Vagina (tissue), 2 donors: ENCODE measurements around the gene CENPVL3.

Source experiments
- POLR2A ChIP-seq, 2 donors: fragments of 450-650 bp; IDR thresholded peaks; one replicate each; pipeline ENCODE4 v1.6.1; 2017; ENCODE audit warnings: antibody characterized with exemption in 2 of 2, mild to moderate bottlenecking in 2 of 2, moderate library complexity in 2 of 2
- POLR2AphosphoS5 ChIP-seq, 2 donors: sonication (generic); formaldehyde crosslinking; IDR thresholded peaks; one replicate each; pipeline ENCODE4 v1.9.0; 2017; ENCODE audit warnings: antibody characterized with exemption in 2 of 2, mild to moderate bottlenecking in 2 of 2, low read depth in 1 of 2; ENCODE audit not compliant: insufficient read depth in 1 of 2
- TF ChIP-seq, protein P1 (sequence below), 3 experiments: fragments of 450-650 bp in 2 of 3; fragments of 200-600 bp in 1 of 3; sonication (generic) in 1 of 3; IDR thresholded peaks; one replicate each; pipeline ENCODE4 v1.5.1; 2017 to 2019; ENCODE audit warnings: antibody characterized with exemption in 3 of 3, mild to moderate bottlenecking in 2 of 3, moderate library complexity in 2 of 3

DNA sequence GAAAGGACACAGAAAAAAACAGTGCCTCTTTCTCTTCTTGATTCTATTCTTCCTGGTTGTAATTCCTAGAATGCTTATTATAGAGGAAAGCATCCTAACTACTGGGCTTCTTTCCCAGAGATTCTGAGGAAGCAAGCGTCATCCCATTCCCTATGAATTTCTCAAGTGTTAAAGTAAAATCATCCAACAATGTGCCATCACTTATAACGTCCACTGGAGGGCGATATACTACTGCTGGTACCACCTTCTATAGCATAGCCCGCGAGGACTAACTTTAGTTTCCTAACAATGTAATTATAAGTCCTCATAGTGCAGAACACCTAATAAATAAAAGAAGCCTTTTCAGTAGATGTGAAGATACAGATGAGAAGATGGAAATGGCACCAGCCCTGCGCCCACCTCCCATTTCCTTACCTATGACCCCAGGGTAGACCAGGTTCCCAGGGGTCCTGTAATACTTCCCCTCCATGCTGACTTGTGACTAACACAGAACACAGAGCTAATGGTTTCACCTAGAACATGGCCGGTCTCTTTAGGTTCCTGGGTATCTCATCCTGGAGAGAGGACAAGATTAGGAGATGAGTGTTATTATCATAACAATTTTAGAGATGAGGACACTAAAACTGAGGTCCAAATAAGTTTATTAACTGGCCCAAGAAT is 4.2 kb downstream of the CENPVL3 start:
- TF ChIP-seq, protein P1, sequence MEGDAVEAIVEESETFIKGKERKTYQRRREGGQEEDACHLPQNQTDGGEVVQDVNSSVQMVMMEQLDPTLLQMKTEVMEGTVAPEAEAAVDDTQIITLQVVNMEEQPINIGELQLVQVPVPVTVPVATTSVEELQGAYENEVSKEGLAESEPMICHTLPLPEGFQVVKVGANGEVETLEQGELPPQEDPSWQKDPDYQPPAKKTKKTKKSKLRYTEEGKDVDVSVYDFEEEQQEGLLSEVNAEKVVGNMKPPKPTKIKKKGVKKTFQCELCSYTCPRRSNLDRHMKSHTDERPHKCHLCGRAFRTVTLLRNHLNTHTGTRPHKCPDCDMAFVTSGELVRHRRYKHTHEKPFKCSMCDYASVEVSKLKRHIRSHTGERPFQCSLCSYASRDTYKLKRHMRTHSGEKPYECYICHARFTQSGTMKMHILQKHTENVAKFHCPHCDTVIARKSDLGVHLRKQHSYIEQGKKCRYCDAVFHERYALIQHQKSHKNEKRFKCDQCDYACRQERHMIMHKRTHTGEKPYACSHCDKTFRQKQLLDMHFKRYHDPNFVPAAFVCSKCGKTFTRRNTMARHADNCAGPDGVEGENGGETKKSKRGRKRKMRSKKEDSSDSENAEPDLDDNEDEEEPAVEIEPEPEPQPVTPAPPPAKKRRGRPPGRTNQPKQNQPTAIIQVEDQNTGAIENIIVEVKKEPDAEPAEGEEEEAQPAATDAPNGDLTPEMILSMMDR (IDR thresholded peaks at IDR 0.05): no peak
- no peak for TF ChIP-seq POLR2A (IDR thresholded peaks at IDR 0.05)
- TF ChIP-seq POLR2AphosphoS5 (IDR thresholded peaks at IDR 0.05; ENCODE audit: insufficient read depth in 1 of 2, low read depth in 1 of 2): no peak
